ENCODE results near the gene GATAD2A.

The GATAD2A gene

GRCh38 chr19:19461306-19461670 is 55.8 kb downstream of the GATAD2A start:
- TF ChIP-seq TAF1 (IDR thresholded peaks at IDR 0.05; ENCODE audit: borderline replicate concordance, insufficient read depth, low read length), result no peak
- TF ChIP-seq REST (IDR thresholded peaks at IDR 0.05; ENCODE audit: insufficient read depth in 1 of 2, low read depth in 2 of 2, low read length in 2 of 2), result no peak
- TF ChIP-seq SIN3A (IDR thresholded peaks at IDR 0.05; ENCODE audit: borderline replicate concordance, insufficient read depth, low read length), result no peak
- no peak for TF ChIP-seq FOXP2 (optimal IDR thresholded peaks at IDR 0.05; ENCODE audit: borderline replicate concordance, extremely low read depth, extremely low read length, insufficient read depth)
- TF ChIP-seq POLR2AphosphoS5 (IDR thresholded peaks at IDR 0.05; ENCODE audit: low read depth, low read length), result no peak

- TF ChIP-seq SIN3A (IDR thresholded peaks at IDR 0.05; ENCODE audit: borderline replicate concordance, insufficient read depth, low read length), result no peak
- peak; percentile 70 for TF ChIP-seq FOXP2 (optimal IDR thresholded peaks at IDR 0.05; ENCODE audit: borderline replicate concordance, extremely low read depth, extremely low read length, insufficient read depth)
Measured at GRCh38 chr19:19461671-19462622, 56.5 kb downstream of the GATAD2A start.

- TF ChIP-seq TAF1 (IDR thresholded peaks at IDR 0.05; ENCODE audit: borderline replicate concordance, insufficient read depth, low read length), result no peak
Measured at GRCh38 chr19:19463348-19464117, 58.1 kb downstream of the GATAD2A start.

- no peak for TF ChIP-seq REST (IDR thresholded peaks at IDR 0.05; ENCODE audit: insufficient read depth in 1 of 2, low read depth in 2 of 2, low read length in 2 of 2)
- no peak for TF ChIP-seq FOXP2 (optimal IDR thresholded peaks at IDR 0.05; ENCODE audit: borderline replicate concordance, extremely low read depth, extremely low read length, insufficient read depth)
- no peak for TF ChIP-seq SIN3A (IDR thresholded peaks at IDR 0.05; ENCODE audit: borderline replicate concordance, insufficient read depth, low read length)
- no peak for TF ChIP-seq TAF1 (IDR thresholded peaks at IDR 0.05; ENCODE audit: borderline replicate concordance, insufficient read depth, low read length)
- TF ChIP-seq POLR2AphosphoS5 (IDR thresholded peaks at IDR 0.05; ENCODE audit: low read depth, low read length), result no peak
Measured at GRCh38 chr19:19464339-19465098, 59.0 kb downstream of the GATAD2A start.

GRCh38 chr19:19465436-19466070 is 60.1 kb downstream of the GATAD2A start:
- TF ChIP-seq TAF1 (IDR thresholded peaks at IDR 0.05; ENCODE audit: borderline replicate concordance, insufficient read depth, low read length) (no peak), SIN3A (IDR thresholded peaks at IDR 0.05; ENCODE audit: borderline replicate concordance, insufficient read depth, low read length) (no peak), POLR2AphosphoS5 (IDR thresholded peaks at IDR 0.05; ENCODE audit: low read depth, low read length) (no peak), FOXP2 (optimal IDR thresholded peaks at IDR 0.05; ENCODE audit: borderline replicate concordance, extremely low read depth, extremely low read length, insufficient read depth) (no peak), REST (IDR thresholded peaks at IDR 0.05; ENCODE audit: insufficient read depth in 1 of 2, low read depth in 2 of 2, low read length in 2 of 2) (no peak)
